GM12891 (cell line): ENCODE measurements around the gene SLFN11.
A peak's percentile ranks its signal among the peaks of the same experiment; 100 is the strongest.

ENCODE experiments used
- DNase-seq: peaks from one replicate; pipeline ENCODE4 v3.0.0; 2011; ENCODE audit warnings: low spot score; ENCODE audit not compliant: insufficient read length
- FAIRE-seq: peaks from 2 replicates; lab custom pipeline; 2011; peaks lifted over from hg19 to GRCh38; lab: Jason Lieb, UNC
- PAX5 ChIP-seq: IDR thresholded peaks from 2 replicates; pipeline ENCODE4 v1.6.1; 2011; ENCODE audit warnings: low read length, moderate library complexity, mild to moderate bottlenecking; ENCODE audit not compliant: insufficient read depth, severe bottlenecking
- POLR2A ChIP-seq: IDR thresholded peaks from 2 replicates; pipeline ENCODE4 v1.6.1; 2011; ENCODE audit warnings: low read depth, low read length, control low read depth
- POLR2AphosphoS5 ChIP-seq: IDR thresholded peaks from 2 replicates; pipeline ENCODE4 v1.6.1; 2011; ENCODE audit warnings: low read depth, low read length, control low read depth
- POU2F2 ChIP-seq: IDR thresholded peaks from 2 replicates; pipeline ENCODE4 v1.6.1; 2011; ENCODE audit warnings: low read depth, mild to moderate bottlenecking, control low read depth, low read length, moderate library complexity
- SPI1 ChIP-seq: IDR thresholded peaks from 2 replicates; pipeline ENCODE4 v1.6.1; 2011; ENCODE audit warnings: low read depth, low read length, control low read depth
- TAF1 ChIP-seq: IDR thresholded peaks from 2 replicates; pipeline ENCODE4 v1.6.1; 2011; ENCODE audit warnings: low read depth, low read length, control low read depth

The SLFN11 gene

DNA sequence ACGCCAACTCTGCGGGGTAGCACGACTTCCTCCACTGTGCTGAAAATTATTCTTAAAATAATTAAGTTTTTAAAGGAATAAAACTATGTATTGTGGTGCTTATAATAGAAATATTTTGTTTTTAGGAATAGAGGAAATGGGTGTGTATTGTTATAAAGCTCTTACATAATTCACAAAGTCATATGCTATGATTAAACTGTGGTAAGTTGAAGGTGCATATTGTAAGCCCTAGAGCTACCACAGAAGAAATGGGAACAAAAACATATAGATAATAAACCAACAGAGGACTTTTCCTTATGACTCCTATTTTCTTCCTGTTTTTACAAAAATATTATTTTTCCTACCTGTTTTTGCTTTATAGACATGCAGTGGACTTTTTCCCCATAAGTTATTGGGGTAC is 4.3 kb upstream of the SLFN11 start:
- no peak for TF ChIP-seq TAF1
- no peak for TF ChIP-seq POU2F2
- no peak for TF ChIP-seq SPI1
- TF ChIP-seq POLR2A: no peak
- TF ChIP-seq PAX5: no peak
- no peak for TF ChIP-seq POLR2AphosphoS5
- DNase-seq (no peak), FAIRE-seq (no peak)

DNA sequence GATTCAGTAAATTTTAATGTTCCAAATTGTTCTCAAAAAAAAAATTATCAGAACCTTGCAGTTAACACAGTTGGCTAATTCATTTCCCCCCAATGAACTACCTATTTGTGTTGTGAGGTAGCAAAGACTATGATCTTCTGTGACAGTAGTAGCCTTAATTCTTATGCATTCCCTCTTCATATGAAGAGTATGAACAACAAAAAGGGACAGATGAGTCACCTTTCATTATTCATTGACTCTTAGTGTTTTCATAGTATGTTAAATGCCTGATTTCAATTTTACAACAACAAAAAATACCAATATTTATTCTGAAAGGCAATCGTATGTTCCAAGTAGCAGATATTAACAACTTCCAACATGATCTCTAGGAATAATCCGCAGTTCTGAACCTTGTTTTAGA is 3.6 kb upstream of the SLFN11 start:
- FAIRE-seq (no peak), DNase-seq (no peak)
- TF ChIP-seq SPI1 (no peak), POU2F2 (no peak), POLR2A (no peak), PAX5 (no peak), TAF1 (no peak), POLR2AphosphoS5 (no peak)

DNA sequence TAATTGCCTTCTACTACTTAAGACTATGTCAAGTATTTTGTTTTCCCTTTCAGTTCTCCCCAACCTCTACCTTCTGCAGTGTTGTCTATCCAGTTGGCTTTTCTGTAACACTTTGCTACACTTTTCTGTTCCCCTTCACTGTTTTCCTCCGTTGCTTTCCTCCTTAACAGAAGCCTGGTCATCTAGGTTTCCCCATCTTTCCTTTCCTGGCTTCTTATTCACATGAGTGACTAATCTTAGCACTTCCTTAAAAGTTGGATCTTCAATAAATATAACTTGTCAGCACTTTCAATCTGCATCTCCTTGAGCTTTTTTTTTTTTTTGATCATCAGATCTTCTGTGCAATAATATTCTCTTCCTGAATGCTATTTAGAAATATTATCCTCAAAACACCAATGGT is 2.8 kb upstream of the SLFN11 start:
- no peak for FAIRE-seq
- no peak for DNase-seq

DNA sequence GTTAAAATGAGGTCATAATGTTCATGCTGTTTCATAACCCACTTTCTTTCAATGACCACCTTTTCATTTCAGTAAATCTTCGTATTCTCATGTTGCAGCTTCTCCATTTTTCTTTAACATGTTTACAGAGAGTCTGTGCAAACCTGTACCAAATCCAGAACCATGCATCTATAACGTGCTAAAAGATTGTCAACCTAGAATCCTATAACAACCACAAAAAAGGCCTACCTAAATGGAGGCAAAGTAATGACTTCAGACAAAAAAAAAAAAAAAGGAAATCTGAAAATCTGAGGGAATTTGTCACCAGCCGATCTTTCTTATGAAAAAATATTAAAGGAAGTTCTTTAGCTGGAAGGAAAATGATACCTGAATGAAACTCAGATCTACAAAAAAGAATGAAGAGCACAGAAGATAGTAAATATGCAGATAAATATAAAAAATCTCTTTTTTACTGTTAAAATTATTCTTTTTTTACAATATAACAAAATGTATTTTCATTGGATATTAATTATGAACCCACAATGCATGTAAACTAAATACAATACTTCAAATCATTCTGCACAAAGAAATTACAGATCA is 1.4 kb upstream of the SLFN11 start:
- FAIRE-seq (no peak), DNase-seq (no peak)
- no peak for TF ChIP-seq TAF1
- TF ChIP-seq POLR2AphosphoS5: no peak
- TF ChIP-seq POLR2A: no peak

More for the DNA sequence above, 2.8 kb upstream of the SLFN11 start:
- TF ChIP-seq POLR2A (no peak), POU2F2 (no peak), POLR2AphosphoS5 (no peak), PAX5 (no peak), TAF1 (no peak), SPI1 (no peak)

DNA sequence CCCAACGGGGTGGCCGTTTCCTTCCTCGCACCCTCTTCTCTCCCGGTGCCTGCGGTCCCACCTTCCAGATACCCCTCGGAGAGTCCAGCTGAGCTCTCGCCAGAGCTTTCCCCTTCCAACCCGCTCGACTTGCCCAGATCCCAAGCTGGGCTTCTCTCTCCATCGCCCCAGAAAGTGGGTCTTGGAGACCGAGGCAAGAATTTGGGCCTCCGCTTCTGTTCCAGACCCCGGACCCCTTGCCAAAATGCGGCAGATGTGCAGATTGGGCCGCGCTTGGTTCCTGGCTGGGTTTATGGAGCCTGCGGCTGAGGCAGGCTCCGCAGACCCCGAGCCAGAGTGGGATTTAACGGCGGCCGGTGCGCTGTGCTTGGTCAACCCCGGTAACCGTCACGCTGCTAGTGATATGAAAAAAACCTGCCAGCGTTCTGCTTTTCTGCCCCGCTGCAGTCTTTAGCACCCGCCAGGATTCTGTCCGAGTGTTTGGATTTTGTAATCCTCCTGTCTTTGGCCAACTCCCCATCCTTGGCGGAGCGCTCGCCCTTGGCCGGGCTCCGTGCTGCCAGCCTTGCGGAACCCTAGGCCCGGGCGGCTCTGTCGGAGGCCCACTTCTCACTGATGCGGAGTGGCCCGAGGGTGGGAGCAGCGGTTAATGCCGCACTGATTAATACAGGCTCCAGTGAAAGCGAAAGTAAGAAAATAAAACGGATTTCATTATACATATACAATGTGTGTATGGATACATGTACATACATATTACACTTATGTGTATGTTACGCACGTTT is 754 bp upstream of the SLFN11 start:
- FAIRE-seq (peak; percentile 74), DNase-seq (peak; percentile 12)

DNA sequence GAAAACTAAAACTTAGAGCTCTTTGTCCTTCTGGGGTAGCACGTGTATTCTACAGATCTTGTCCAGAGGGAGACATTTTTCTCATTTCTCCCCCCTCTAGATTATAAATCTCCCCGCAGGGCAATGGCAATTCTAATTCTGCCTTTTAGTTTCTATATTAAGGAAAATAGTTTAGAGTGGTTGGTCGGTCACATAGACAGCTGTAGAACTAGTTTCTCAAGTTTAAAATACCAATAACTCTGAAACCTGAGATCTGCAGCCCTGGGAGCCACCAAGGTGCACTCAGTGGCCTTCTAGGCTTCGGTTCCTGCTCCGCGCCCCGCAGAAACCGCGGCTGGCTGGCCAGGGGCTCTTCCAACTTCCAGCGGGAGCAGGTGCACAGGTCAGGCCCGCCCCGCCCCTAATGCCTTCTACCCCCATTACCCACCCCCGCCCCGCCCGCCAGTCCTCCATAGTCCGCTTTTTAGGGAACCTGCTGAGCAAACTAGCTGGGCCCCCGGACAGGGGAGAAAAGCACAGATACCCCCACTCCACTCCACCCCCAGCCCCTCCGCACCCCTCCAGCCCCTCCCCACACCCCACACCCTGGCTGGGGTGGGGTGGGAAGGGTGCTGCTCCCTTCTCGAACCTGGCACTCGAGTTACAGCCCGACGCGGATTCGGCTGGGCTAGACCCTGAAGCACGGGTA is 431 bp downstream of the SLFN11 start:
- TF ChIP-seq SPI1 (no peak), PAX5 (no peak), POU2F2 (no peak), POLR2AphosphoS5 (no peak)
- DNase-seq: peak; percentile 17
- FAIRE-seq: no peak

More for the DNA sequence above, 754 bp upstream of the SLFN11 start:
- TF ChIP-seq TAF1: peak; percentile 19; the same call in 1 of the 2 replicates
- 0 out of 2 replicates have a peak, but pooled peaks have one; percentile 14 for TF ChIP-seq POU2F2
- TF ChIP-seq SPI1: no peak

DNA sequence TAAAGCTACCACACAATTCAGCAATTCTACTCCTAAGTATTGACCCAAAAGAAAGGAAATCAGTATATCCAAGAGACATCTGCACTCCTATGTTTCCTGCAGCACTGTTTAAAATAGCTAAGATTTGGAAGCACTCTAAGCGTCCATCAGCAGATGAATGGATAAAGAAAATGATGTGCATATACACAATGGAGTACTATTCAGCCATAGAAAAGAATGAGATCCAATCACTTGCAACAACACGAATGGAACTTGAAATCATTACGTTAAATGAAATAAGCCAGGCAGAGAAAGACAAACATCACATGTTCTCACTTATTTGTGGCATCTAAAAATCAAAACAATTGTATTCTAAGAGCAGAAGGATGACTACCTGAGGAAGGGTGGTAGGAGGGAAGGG is 1.5 kb downstream of the SLFN11 start:
- DNase-seq (no peak), FAIRE-seq (no peak)
- TF ChIP-seq POLR2AphosphoS5: no peak

DNA sequence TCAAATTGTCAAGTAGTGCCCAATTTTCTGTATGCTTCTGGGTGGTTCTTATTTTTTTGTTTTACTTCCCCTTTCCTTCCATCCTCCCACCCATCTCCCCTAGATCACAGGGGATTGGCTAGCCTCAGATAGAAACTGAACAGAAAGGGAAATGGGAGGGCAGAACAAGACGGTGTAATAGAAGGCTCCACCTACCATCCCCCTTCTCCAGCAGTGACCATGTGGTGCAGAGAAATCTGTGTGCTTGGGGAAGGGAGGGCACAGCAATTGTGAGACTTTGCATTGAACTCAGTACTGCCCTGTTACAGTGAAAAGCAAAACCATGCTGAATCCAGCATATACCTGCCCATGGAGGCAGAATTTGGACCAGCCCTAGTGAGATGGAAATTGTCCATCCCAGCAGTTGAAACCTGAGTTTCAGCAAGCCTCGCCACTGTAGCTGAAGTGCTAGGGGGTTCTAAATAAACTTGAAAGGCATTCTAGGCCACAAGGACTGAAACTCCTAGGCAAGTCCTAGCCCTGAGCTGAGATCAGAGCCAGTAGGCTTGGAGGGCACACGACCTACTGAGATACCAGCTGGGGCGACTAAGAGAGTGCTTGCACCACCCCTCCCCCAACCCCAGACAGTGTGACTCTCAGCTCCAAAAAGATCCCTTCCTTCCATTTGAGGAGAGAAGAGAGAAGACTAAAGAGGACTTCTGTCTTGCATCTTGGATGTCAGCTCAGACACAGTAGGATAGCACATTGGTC is 5.2 kb downstream of the SLFN11 start:
- TF ChIP-seq SPI1 (peak; percentile 47; the same call in 1 of the 2 replicates), TAF1 (no peak), POLR2A (no peak), POU2F2 (no peak), PAX5 (no peak), POLR2AphosphoS5 (no peak)
- peak; percentile 31 for DNase-seq
- peak; percentile 84 for FAIRE-seq

DNA sequence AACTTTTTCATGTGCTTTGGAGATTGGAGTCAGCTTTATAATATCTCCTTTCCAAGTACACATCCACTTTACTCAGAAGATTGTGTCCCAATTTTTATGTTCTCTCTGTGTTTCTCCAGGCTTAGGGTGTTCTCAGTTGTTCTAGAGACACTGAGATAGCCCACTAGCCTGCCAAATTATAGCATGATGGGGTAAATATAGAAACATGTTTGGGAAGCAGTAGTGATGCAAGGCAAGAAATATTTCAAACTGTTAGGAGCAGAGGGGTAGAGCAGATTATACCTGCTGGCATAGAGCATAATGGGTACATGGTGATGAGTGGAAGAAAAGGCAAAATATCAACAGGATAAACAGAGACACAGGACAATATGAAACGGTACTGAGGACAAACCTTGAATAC is 12.4 kb downstream of the SLFN11 start:
- DNase-seq (no peak), FAIRE-seq (no peak)
- TF ChIP-seq TAF1 (no peak), PAX5 (no peak), SPI1 (no peak), POLR2AphosphoS5 (no peak), POLR2A (no peak)

DNA sequence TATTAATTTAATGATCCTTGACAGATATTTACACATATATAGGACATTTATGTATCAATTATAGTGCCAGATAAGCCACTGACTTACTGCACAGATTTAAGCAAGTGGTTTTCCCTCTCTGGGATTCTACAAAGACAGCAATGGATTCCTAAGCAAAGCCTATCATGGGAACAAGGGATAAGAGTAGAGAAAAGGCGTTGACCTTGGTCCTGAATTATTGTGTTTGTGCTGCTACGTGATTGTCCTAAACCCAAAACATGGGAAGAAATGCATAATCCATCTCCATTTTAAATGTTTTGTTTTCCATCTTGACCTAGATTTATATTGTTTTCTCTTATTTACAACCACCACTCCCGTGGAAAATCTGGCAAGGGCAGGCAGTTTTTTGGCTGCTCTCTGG is 14.0 kb downstream of the SLFN11 start:
- TF ChIP-seq POU2F2 (no peak), POLR2A (no peak), PAX5 (no peak), POLR2AphosphoS5 (no peak), SPI1 (no peak), TAF1 (no peak)
- no peak for DNase-seq
- no peak for FAIRE-seq
